K562 (cell line): ENCODE results near the gene PIGB. TPM values are rescaled to one million over a fixed set of nuclear protein-coding genes. Genes with fewer than 3 reads are reported as not detected.

Experiments
- BCOR ChIP-seq: fragments of 450-650 bp; IDR thresholded peaks from 2 replicates; pipeline ENCODE4 v1.6.1; 2016
- L3MBTL2 ChIP-seq: fragments of 450-650 bp; IDR thresholded peaks from 2 replicates; pipeline ENCODE4 v1.6.1; 2016; ENCODE audit warnings: mild to moderate bottlenecking, moderate library complexity
- MAFG ChIP-seq: fragments of 450-650 bp; conservative IDR thresholded peaks from 2 replicates; pipeline ENCODE4 v1.6.1; 2016; ENCODE audit warnings: missing genetic modification characterization, missing compliant biosample characterization
- MAFK ChIP-seq: IDR thresholded peaks from 2 replicates; pipeline ENCODE4 v1.6.1; 2011; ENCODE audit warnings: low read length, improper control_type of control experiment
- NR2C2 ChIP-seq, 2 experiments: fragments of 200-800 bp in 1 of 2; sonication (Bioruptor generic) in 1 of 2; sonication (generic) in 1 of 2; formaldehyde crosslinking in 1 of 2; IDR thresholded peaks; 2 replicates each; pipeline versions ENCODE4 v1.6.1 to v1.8.0; 2016 to 2022; ENCODE audit warnings: mild to moderate bottlenecking in 1 of 2, missing compliant biosample characterization in 1 of 2, missing genetic modification characterization in 1 of 2, missing genetic modification reagents in 1 of 2
- SAP30 ChIP-seq: fragments of 200-600 bp; sonication (generic); IDR thresholded peaks from 2 replicates; pipeline ENCODE4 v1.6.1; 2012; ENCODE audit warnings: borderline replicate concordance, low read depth, mild to moderate bottlenecking, moderate library complexity, low read length, control low read depth, inconsistent platforms; ENCODE audit not compliant: insufficient read depth, poor library complexity, severe bottlenecking
- ZNF121 ChIP-seq: sonication (generic); formaldehyde crosslinking; conservative IDR thresholded peaks from 2 replicates; pipeline ENCODE4 v1.8.0; 2022; ENCODE audit warnings: missing genetic modification reagents
- polyA plus RNA-seq, 8 experiments: library from polyadenylated mRNA; depleted of rRNA in 4 of 8; stranded (reverse) in 5 of 8; unstranded in 3 of 8; fragments of >200 nt; fragmentation: Nextera tagmentation in 2 of 8; fragmentation: Illumina TruSeq in 1 of 8; extraction: Ambion mirVana in 2 of 8; extraction: Trizol in 1 of 8; gene quantifications; 2 replicates each; pipeline versions ENCODE4 v1.2.1 to v1.2.3, GENCODE V29; 2011 to 2014; ENCODE audit warnings: inconsistent platforms in 1 of 8, missing spikeins in 1 of 8
- total RNA-seq, 7 experiments: library from RNA; depleted of rRNA in 6 of 7; stranded (reverse); fragments of >200 nt in 6 of 7; fragmentation: Illumina TruSeq in 2 of 7; extraction: Trizol in 2 of 7; gene quantifications; 2 replicates each; pipeline versions ENCODE4 v1.2.1 to v1.2.3, GENCODE V29; 2011 to 2021; ENCODE audit warnings: low replicate concordance in 1 of 7
- TF ChIP-seq, protein P1 (sequence below), 2 experiments: fragments of 450-650 bp in 1 of 2; sonication (generic) in 1 of 2; formaldehyde crosslinking in 1 of 2; IDR thresholded peaks; 2 replicates each; pipeline versions ENCODE4 v1.7.1 to v1.9.0; 2016 to 2022; ENCODE audit warnings: inconsistent platforms in 1 of 2, mild to moderate bottlenecking in 1 of 2, missing genetic modification reagents in 1 of 2

PIGB gene
- total and polyA plus RNA-seq, 9 of the 15 experiments (the other 6 are each of a cell fraction or from before 2014, with no cell fraction given), result 9.9 to 32.3 (median 18.2) TPM

- TF ChIP-seq, protein P1, sequence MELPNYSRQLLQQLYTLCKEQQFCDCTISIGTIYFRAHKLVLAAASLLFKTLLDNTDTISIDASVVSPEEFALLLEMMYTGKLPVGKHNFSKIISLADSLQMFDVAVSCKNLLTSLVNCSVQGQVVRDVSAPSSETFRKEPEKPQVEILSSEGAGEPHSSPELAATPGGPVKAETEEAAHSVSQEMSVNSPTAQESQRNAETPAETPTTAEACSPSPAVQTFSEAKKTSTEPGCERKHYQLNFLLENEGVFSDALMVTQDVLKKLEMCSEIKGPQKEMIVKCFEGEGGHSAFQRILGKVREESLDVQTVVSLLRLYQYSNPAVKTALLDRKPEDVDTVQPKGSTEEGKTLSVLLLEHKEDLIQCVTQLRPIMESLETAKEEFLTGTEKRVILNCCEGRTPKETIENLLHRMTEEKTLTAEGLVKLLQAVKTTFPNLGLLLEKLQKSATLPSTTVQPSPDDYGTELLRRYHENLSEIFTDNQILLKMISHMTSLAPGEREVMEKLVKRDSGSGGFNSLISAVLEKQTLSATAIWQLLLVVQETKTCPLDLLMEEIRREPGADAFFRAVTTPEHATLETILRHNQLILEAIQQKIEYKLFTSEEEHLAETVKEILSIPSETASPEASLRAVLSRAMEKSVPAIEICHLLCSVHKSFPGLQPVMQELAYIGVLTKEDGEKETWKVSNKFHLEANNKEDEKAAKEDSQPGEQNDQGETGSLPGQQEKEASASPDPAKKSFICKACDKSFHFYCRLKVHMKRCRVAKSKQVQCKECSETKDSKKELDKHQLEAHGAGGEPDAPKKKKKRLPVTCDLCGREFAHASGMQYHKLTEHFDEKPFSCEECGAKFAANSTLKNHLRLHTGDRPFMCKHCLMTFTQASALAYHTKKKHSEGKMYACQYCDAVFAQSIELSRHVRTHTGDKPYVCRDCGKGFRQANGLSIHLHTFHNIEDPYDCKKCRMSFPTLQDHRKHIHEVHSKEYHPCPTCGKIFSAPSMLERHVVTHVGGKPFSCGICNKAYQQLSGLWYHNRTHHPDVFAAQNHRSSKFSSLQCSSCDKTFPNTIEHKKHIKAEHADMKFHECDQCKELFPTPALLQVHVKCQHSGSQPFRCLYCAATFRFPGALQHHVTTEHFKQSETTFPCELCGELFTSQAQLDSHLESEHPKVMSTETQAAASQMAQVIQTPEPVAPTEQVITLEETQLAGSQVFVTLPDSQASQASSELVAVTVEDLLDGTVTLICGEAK (IDR thresholded peaks at IDR 0.05), result no peak
- TF ChIP-seq, protein P1 (CRISPR knock-in tag; IDR thresholded peaks at IDR 0.05), result no peak
- TF ChIP-seq NR2C2 (CRISPR knock-in tag; IDR thresholded peaks at IDR 0.05) (no peak), NR2C2 (tag; IDR thresholded peaks at IDR 0.05) (no peak), MAFG (tag) (no peak), ZNF121 (CRISPR knock-in tag) (peak; percentile 70), BCOR (no peak), SAP30 (no peak), MAFK (no peak), L3MBTL2 (no peak)
These were observed 1.9 kb downstream of the PIGB start (continued) for GRCh38 chr15:55320963-55321362.
